GM12891 (cell line): ENCODE data around the gene MYLK4.

ENCODE experiments used
- PAX5 ChIP-seq: IDR thresholded peaks from 2 replicates; pipeline ENCODE4 v1.6.1; 2011; ENCODE audit warnings: low read length, moderate library complexity, mild to moderate bottlenecking; ENCODE audit not compliant: insufficient read depth, severe bottlenecking
- POLR2A ChIP-seq: IDR thresholded peaks from 2 replicates; pipeline ENCODE4 v1.6.1; 2011; ENCODE audit warnings: low read depth, low read length, control low read depth
- POLR2AphosphoS5 ChIP-seq: IDR thresholded peaks from 2 replicates; pipeline ENCODE4 v1.6.1; 2011; ENCODE audit warnings: low read depth, low read length, control low read depth
- POU2F2 ChIP-seq: IDR thresholded peaks from 2 replicates; pipeline ENCODE4 v1.6.1; 2011; ENCODE audit warnings: low read depth, mild to moderate bottlenecking, control low read depth, low read length, moderate library complexity
- SPI1 ChIP-seq: IDR thresholded peaks from 2 replicates; pipeline ENCODE4 v1.6.1; 2011; ENCODE audit warnings: low read depth, low read length, control low read depth
- TAF1 ChIP-seq: IDR thresholded peaks from 2 replicates; pipeline ENCODE4 v1.6.1; 2011; ENCODE audit warnings: low read depth, low read length, control low read depth

DNA sequence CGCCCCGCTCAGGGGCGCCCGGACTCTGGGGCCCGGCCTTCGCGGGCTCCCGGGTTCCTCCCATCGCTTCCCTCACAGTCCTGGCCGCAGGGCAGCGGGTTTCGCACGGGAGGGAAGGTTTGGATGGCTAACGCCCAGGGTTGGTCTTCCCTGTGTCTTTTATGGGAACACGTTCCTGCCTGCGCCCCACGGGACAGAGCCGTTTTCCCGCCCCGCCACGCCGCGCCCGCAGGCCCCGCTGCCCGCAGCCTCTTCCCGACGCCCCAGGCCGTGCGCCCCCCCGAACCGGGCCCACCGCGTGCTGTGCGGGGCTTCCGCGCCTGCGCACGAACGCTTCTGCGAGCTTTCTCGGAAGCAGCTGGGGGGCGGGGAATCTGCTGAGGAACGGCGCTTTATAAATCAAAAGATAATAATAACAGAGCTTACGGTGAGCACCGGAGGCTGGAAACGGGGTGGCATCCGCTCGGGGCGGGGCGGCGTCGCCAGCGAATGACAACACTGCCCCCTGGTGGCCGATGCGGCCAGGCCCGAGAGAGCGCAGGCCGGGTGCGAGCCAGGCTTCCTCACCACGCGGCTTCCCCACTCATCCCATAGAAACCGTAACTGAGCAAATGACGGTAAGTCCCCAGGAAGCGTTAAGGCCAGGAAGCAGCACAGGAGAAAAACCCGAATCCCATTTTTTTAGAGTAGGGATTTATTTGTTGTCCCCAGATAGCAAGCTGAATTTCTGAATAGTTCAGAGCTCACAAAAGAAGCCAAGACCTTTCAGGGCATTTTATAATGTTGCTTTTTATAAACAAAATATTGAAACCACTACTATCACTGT is 116.4 kb downstream of the MYLK4 start:
- TF ChIP-seq POLR2AphosphoS5 (no peak), POLR2A (no peak), TAF1 (no peak), PAX5 (no peak), POU2F2 (peak; percentile 15; the same call in 1 of the 2 replicates), SPI1 (no peak)
